Measurements from ENCODE around the gene MSLN. TPM values are rescaled to one million over a fixed set of nuclear protein-coding genes. Genes with fewer than 3 reads are reported as not detected.

Gene MSLN
- total and polyA plus RNA-seq, 9 of the 15 experiments (the other 6 are each of a cell fraction or from before 2014, with no cell fraction given) = not detected

- TF ChIP-seq MEF2A (IDR thresholded peaks at IDR 0.05; ENCODE audit: control insufficient read depth, low read depth, low read length) (no peak), ELF4 (CRISPR knock-in tag; IDR thresholded peaks at IDR 0.05) (peak; percentile 80; the same call in 1 of the 2 replicates), PRPF4 (IDR thresholded peaks at IDR 0.05; ENCODE audit: insufficient read depth, low read depth, low read length, poor library complexity, severe bottlenecking) (no peak), THAP12 (CRISPR knock-in tag; IDR thresholded peaks at IDR 0.05) (peak; percentile 53; the same call in 1 of the 2 replicates), MAFF (IDR thresholded peaks at IDR 0.05; ENCODE audit: low read length) (no peak), CREB3 (tag; conservative IDR thresholded peaks at IDR 0.05; ENCODE audit: low read depth) (peak; percentile 68; the same call in 1 of the 2 replicates), SIX5 (IDR thresholded peaks at IDR 0.05; ENCODE audit: borderline replicate concordance in 1 of 2, insufficient read depth in 1 of 2, low read depth in 1 of 2, low read length in 2 of 2) (peak; percentile 51 to 74; a peak in 3 of 4 replicates), BCOR (IDR thresholded peaks at IDR 0.05) (no peak), ZNF785 (CRISPR knock-in tag; IDR thresholded peaks at IDR 0.05) (no peak), SRSF7 (optimal IDR thresholded peaks at IDR 0.05; ENCODE audit: low read depth, low read length) (no peak), CBX8 (IDR thresholded peaks at IDR 0.05; ENCODE audit: borderline replicate concordance, extremely low read depth, low read depth, low read length, poor library complexity, severe bottlenecking) (no peak), CHD2 (IDR thresholded peaks at IDR 0.05; ENCODE audit: low read depth, low read length) (peak; percentile 22; the same call in 1 of the 2 replicates), MED1 (CRISPR knock-in tag; IDR thresholded peaks at IDR 0.05; ENCODE audit: borderline replicate concordance) (no peak), ZNF561 (CRISPR knock-in tag; conservative IDR thresholded peaks at IDR 0.05) (no peak), CGGBP1 (CRISPR knock-in tag; IDR thresholded peaks at IDR 0.05) (no peak), MCM5 (IDR thresholded peaks at IDR 0.05; ENCODE audit: low read depth) (no peak), FOXA3 (CRISPR knock-in tag; conservative IDR thresholded peaks at IDR 0.05 in 1 of 2, IDR thresholded peaks at IDR 0.05 in 1 of 2) (no peak), ZNF740 (CRISPR knock-in tag; IDR thresholded peaks at IDR 0.05) (no peak), ZNF740 (tag; IDR thresholded peaks at IDR 0.05) (no peak), ELF1 (tag; IDR thresholded peaks at IDR 0.05) (peak; percentile 97), ZNF3 (CRISPR knock-in tag; IDR thresholded peaks at IDR 0.05) (no peak), ZNF444 (CRISPR knock-in tag; IDR thresholded peaks at IDR 0.05) (no peak), YBX1 (IDR thresholded peaks at IDR 0.05) (no peak), ZBTB7A (IDR thresholded peaks at IDR 0.05; ENCODE audit: borderline replicate concordance, control insufficient read depth, low read depth, low read length) (peak; percentile 60; the same call in 1 of the 2 replicates)
Measured at GRCh38 chr16:807347-808084, 47.0 kb downstream of the MSLN start (continued).
